RCC 7860 (cell line): ENCODE measurements around the gene SLC8B1.

ENCODE experiments used
- DNase-seq: peaks from one replicate; pipeline ENCODE4 v3.0.0-alpha.2; 2015; ENCODE audit warnings: low spot score
- FAIRE-seq: peaks from 2 replicates; lab custom pipeline; 2012; peaks lifted over from hg19 to GRCh38; lab: Jason Lieb, UNC

SLC8B1 gene

GRCh38 chr12:113248842-113249435 is 86.0 kb downstream of the SLC8B1 start:
- no peak for FAIRE-seq
- DNase-seq, result no peak
